Right ventricle myocardium superior (tissue), 1 donor: ENCODE measurements around the gene GOLPH3L. TPM values are rescaled to one million over a fixed set of nuclear protein-coding genes. Genes with fewer than 3 reads are reported as not detected.
"Not testable (repeated sequence)": the region's sequence is repeated elsewhere in the genome, so short reads cannot be mapped to it uniquely, and the experiment has no call there.

Source experiments
- ATAC-seq: fragments of 200-7000 bp; cut with Tn5 transposase; one replicate; pipeline ENCODE4 v1.9.1; 2020; ENCODE audit warnings: mild to moderate bottlenecking; ENCODE audit not compliant: poor library complexity
- DNase-seq: peaks from one replicate; pipeline ENCODE4 v3.0.0-alpha.2; 2020
- intact Hi-C: fragments of 100-400 bp; cut with DNase I; formaldehyde crosslinking; loops from one replicate; pipeline ENCODE4 v1.11.2; 2022
- long read RNA-seq: library from polyadenylated mRNA; unstranded; transcript quantifications from one replicate; pipeline ENCODE4 v2.0.0, GENCODE V29; 2021
- total RNA-seq: library from RNA; stranded (reverse); fragmentation: NEBNext Ultra II Directional; extraction: Animal tissue kit (Norgen Biotek cat#: 25700); gene quantifications from one replicate; pipeline ENCODE4 v1.2.1, GENCODE V29; 2021
- donor health status: DM: no; HTN: yes; CAD: no; lungs with severe emphysema.

GOLPH3L gene
- total RNA-seq = 15.2 TPM
- long read RNA-seq, transcript GOLPH3L-201 (5 exons, 2,999 nt) = major isoform, 11 of 18 reads
- long read RNA-seq, partial matches to known transcripts = 4 of 18 reads
- long read RNA-seq, other reads (novel, unspliced or antisense) = 1 of 18 reads

DNA sequence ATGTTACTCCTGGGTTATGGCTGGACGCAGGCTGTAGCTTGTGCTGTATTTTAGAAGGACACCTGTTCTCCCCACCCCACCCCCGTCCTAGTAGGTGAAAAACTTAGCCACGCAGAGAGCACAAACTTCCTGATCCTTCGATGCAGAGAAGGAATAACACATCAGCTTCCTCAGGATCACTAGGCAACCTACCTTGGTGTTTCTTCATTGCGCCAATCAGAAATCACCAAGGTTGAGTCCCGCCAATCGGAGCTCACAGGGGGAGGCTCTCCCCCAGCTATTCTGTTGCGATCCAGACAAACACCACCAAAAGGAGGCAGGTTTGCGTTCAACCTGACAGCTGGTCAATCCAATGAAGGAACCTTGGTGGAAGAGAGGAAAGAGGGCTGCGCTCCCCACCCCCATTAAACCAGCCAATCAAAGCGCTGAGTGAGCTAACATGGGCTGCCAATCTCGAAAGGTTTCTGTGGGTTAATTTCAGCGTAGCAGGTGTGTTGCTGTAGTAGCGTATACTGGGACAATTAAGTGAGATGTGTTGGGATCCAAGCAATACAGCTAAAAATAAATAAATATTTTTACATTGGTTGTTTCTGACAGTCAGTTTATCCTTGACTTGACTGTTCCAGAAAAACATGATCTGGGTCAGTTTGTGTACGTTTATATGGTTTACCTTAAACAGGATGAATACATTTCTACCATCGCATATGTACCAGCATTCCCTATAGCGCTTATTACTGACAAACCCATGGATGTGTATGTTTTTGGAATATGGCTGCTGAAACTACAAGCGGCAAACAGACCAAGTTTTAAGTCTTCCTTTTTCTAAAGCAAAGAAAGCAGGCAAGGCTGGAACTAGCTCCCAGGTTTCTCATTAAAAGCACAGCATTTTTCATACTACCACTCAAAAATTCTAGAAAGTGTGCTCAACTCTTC is at the start of gene GOLPH3L:
TSS of gene GOLPH3L (minus strand) at position 160 of the 933 bp plus-strand sequence. CDS start 2,316 bp downstream, outside the sequence.
- DNase-seq = peak; percentile 90
- intact Hi-C loops = no loop called here
- peak; percentile 100 for ATAC-seq

DNA sequence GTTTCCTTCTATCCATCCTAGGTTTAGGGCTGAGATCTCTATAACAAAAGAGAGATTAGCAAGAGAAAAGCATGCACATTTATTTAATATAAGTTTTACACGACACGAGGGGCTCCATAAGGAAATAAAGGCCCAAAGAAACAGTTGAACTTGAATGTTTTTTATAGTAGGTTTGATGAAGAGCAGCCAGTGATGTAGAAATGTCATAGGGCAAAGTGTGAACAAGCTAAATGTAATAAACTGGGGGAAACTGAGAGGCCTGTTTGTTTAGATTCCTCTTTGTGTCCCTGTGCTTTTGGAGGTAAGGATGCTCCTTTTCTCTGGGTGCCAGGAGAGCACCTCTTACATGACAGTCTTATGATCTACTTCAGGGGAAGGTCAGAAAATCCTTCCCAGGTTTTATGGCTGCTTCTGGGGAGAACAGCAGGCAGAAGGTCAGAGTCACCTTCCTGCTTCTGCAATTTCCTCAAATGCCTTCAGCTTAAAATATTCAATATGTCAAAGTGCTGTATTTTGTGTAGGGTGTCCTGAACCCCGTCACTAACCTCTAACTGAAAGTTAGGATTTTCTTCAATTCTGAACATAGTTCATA is 33.3 kb upstream of the GOLPH3L start:
- intact Hi-C loops = no loop called here
- ATAC-seq (no peak), DNase-seq (no peak)

DNA sequence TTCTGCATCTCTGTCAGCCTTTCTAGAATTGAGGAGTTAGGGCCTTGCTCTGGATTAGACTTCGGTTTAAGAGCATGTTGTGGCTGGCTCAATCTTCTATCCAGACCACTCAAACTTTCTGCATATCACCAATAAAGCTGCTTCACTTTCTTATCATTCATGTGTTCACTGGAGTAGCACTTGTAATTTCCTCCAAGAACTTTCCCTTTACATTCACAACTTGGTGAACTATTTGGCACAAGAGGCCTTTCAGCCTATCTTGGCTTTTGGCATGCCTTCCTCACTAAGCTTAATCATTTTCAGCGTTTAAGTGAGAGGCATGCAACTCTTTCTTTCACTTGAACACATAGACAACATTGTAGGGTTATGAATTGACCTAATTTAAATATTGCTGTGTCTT is 27.4 kb upstream of the GOLPH3L start:
- no peak for DNase-seq
- intact Hi-C loops = no loop called here
- no peak for ATAC-seq

DNA sequence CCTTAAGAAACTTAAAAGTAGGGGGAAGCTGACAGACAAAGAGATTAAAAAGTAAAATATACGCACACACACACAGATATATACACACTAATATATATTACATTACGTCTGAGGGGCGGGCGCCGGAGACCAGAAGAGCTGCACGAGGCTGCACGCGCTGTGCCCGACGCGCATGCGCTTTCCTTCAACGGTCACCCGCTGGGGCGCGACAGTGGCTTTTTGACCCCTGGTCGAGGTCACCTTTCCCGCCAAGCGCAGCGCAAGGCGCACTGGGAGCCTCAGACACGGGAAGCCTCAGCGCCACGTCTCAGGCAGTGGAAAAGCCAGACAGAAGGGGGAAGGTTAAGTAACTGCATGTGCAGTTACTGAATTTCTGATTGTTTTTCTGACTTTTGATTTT is 23.7 kb upstream of the GOLPH3L start, which contains the start of gene HORMAD1:
TSS of gene HORMAD1 (minus strand) at position 193 of the 400 bp plus-strand sequence. CDS start 1,390 bp downstream, outside the sequence.
- ATAC-seq = no peak
- no peak for DNase-seq
- intact Hi-C loops = no loop called here

DNA sequence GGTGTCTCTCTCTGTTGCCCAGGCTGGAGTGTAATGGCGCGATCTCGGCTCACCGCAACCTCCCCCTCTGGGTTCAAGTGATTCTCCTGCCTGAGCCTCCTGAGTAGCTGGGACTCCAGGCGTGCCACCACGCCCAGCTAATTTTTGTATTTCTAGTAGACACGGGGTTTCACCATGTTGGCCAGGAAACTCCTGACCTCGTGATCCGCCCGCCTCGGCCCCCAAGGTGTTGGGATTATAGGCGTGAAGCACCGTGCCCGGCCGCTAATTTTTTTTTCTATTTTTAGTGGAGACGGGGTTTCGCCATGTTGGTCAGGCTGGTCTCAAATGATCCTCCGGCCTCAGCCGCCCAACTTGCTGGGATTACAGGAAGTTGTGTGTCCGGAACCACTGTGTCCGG is 23.1 kb upstream of the GOLPH3L start:
- intact Hi-C loops = no loop called here
- DNase-seq (no peak), ATAC-seq (no peak)

DNA sequence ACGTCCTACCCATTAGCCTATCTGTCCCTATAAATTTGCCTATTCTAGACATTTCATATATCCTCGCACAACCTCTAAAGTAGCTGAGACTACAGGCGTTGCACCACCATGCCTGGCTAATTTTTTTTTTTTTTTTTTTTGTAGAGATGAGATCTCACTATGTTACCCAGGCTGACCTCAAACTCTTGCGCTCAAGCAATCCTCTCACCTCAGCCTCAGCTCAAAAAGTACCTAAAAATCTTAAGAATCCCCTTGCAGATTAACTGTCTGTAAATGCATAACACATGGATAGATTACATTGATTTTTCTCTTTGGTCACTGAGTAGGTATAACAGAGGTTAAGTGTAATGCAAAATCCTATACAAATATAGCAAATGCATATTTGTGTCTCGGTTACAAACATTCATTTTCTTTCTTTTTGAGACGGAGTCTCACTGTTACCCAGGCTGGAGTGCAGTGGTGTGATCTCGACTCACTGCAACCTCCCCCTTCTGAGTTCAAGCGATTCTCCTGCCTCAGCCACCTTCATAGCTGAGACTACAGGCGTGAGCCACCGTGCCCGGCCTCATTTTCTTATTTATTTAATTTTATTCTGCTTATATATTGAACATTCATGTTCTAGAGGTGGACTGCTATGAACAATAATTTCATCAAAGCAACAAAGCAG is 21.4 kb upstream of the GOLPH3L start:
- no peak for DNase-seq
- ATAC-seq = no peak
- intact Hi-C loops = no loop called here

DNA sequence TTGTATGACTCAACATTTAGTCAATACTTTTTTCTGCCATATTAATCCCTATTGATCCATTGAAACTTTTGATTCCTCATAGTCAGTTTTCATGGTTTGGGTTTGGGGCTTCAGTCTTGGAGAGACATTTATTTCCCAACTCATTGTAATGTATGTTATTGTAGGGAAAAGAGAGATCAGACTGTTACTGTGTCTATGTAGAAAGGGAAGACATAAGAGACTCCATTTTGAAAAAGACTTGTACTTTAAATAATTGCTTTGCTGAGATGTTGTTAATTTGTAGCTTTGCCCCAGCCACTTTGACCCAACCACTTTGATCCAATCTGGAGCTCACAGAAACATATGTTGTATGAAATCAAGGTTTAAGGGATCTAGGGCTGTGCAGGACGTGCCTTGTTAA is 12.1 kb upstream of the GOLPH3L start:
- intact Hi-C loops, DNase-seq, ATAC-seq: not testable (repeated sequence)

DNA sequence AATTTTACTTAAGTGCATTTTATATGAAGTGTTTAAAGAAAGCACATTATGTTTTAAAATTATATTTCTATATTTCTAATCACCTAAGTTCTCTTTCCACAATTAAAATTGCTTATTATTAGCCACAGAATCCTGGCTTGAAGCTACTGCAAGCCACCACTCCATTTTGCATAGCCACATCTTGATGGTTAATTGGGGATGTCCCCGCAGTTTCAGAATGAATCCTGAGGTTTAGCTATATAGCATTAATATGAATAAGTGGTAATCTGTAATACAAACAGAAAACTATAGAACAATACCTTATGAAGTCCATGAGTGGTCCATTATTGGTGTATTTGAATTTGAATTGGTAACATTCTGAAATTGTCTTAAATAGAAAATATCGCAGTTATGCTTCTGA is 11.6 kb upstream of the GOLPH3L start:
- intact Hi-C loops = no loop called here
- DNase-seq (no peak), ATAC-seq (no peak)

DNA sequence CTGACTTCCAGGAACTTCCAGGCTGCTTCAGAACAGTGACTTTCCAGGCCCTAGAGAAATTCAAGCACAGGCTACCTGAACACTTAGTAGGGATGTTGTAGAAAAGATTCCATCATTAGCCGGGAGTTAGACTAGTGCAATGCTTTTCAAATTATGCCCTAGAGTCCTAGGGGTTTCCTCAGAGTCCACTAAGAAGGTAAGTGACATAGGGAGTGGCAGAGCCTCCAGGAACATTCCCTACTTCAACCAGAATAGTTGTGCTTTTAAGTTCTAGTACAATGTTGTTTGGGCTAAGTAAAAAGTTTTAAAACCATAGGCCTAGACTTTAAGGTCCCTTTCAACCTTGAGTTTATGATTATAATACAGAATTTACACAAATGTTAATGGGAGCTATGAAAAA is 9.1 kb upstream of the GOLPH3L start:
- DNase-seq (no peak), ATAC-seq (no peak)
- intact Hi-C loops = no loop called here

DNA sequence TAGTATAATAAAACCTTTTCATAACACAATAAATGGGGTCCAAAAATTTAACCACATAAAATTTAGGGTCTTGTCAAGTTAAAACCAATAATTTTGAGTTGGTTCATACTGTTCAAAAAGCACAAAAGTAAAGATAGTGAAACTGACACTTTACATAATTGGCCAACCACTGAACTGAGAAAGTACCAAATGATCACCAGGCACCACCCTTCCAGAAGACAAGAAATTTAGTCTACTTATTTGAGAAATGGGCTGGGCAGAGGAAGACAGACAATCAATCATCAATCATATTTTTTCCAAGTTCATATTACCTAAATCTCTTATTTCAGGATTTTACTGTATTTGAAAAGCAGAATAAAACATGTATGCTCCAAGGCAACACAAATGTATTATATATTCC is 6.5 kb upstream of the GOLPH3L start:
- ATAC-seq (no peak), DNase-seq (no peak)
- intact Hi-C loops = no loop called here

DNA sequence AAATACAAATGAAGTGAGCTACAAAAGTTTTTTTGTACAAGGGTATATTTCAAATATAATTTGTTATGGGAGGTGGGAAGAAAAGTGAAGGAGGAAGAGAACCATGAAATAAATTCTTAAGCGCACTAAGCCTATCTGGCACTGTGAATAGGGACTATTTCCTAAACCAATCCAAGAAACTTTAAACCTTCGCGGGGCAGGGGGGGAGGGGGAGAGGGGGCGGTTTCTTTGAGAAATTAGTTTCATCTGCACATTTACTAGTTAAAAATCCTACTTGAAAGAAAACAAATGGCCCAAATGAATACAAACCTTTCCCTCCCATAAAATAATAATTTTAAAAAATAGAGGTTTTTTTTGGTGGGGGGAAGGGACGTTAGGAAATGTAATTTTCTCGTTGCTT is 364 bp downstream of the GOLPH3L start:
- DNase-seq (no peak), ATAC-seq (no peak)
- intact Hi-C loops = no loop called here

DNA sequence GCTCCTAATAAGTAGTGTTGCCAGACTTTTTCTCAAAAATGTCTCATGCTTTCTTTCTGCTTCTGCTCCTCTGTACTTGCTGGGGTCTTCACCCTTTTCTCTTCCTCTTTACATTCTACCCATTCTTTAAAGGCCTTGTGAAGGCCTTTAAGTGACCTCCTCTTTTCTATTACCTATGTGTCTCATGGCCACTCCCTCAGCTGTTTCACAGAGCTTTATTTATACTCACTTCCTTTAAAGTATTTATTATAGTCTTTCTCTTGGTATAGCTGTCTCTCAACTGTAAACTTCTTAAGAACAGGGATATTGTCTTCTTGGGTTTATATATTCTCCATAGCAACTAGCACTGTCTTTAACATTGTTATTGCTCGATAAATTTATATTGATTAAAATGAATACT is 792 bp downstream of the GOLPH3L start:
- intact Hi-C loops = no loop called here
- DNase-seq = no peak
- no peak for ATAC-seq

DNA sequence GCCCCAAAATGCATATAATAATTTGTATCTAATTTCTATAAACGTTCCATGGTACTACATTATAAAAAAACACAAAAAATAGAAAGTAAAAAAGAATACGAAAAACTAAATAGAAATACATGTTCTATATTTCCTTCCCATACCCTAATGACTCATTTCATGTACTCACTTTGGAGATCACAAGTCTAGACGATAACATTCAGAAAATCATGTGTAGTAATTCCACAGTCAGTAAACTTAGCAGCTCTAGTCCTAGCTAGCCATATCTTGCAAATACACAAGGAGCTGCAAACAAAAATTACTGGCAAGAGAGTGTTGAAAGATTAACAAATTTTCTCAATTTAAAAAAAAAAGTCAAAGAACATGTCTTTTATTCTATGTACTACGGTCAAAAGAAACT is 1.4 kb downstream of the GOLPH3L start:
- ATAC-seq (no peak), DNase-seq (no peak)
- intact Hi-C loops = no loop called here

DNA sequence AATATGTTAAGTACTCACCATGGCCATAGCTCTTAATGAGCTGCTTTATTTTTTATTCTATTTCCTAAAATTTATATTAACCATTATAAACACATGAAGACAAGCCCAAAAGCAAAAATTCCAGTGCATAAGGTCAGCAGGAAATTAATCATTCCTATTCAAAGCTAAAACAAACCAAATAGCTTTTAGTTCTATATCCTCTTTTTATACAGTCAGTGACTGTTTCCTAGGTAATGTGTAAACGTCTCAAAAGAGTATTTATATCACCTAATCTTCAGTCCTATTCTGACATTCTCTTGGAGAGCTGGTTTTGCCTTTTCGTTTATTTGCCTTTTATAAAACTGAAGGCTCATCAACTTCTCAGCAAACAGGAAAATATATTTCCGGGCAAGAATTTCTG is 4.2 kb downstream of the GOLPH3L start:
- ATAC-seq (no peak), DNase-seq (no peak)
- intact Hi-C loops = no loop called here

DNA sequence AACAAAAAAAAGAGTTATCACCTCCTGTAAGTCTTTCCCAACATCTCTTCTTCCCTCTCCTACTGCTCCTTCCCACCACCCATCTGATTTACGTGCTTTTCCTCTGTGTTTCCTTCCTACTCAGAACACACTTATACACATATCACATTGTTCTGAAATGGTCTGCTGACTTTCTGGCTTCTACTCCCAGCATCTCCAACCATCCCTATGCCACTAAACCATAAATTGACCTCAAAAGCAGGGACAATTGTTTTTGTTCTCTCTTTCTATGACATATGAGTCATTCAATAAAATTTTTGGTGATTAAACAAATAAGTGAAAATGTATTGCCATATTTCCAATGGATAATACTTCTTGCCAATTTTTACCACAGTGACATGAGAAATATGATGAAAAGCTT is 8.2 kb downstream of the GOLPH3L start:
- DNase-seq = no peak
- ATAC-seq = no peak
- intact Hi-C loops = no loop called here

DNA sequence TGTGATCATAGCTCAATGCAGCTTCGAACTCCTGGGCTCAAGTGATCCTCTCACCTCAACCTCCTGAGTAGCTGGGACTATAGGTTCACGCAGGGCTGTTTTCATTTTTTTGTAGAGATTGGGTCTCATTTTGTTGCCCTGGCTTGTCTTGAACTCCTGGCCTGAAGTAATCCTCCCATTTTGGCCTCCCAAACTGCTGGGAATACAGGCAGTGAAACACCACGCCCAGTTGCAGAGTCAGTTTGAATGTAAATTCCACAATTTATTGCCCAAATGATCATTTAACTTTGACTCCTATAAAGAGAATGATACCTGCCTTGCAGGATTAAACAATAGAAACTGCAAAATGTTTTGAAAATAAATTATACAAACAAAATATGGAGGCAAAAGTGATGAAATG is 10.7 kb downstream of the GOLPH3L start:
- intact Hi-C loops = no loop called here
- DNase-seq = no peak
- ATAC-seq = no peak

DNA sequence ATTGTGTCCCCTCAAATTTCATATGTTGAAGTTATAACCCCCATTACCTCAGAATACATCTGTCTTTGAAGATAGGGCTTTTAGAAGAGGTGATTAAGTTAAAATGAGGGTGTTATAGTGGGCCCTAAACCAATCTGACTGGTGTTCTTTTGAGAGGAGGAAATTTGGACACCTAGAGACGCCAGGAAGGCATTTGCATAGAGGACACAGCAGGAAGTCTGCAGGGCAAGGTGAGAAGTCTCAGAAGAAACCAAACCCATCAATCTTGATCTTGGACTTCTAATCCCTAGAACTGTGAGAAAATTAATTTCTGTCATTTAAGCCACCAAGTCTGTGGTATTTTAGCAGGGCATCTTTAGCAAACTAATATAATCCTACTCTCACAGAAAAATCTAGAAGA is 13.0 kb downstream of the GOLPH3L start:
- DNase-seq = no peak
- intact Hi-C loops = no loop called here
- ATAC-seq = no peak

DNA sequence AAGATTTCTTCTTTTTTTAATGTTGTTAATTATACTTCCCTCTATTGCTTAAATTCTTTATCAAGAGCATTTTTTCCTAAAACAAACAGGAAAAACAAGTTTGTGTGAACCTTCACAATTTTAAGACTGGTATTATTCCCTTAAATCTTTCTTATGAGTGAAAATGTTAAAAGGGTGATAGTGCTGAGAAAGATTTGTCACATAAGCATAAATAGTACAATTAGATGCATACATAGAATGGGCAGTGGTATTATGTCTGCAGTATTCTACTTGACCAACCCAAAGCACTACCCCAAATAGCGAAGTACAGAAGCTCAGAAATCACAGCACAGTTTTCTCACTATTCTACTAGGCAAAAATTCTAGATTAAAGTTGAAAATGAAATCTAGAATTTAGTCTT is 18.0 kb downstream of the GOLPH3L start:
- intact Hi-C loops = no loop called here
- DNase-seq (no peak), ATAC-seq (no peak)

DNA sequence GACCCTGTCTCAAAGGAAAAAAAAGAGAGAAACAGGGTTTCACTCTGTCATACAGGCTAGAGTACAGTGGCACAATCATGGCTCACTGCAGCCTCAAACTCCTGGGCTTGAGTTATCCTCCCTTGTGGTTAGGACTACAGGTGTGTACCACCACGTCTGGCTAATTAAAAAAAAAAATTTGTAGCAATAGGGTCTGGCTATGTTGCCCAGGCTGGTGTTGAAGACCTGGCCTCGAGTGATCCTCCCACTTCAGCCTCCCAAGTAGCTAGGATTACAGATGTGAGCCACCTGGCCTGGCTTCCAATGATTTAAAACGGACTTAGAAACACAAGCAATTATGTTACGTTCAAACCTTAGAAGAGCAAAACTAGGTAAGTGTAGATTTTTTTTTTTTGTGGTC is 22.1 kb downstream of the GOLPH3L start:
- ATAC-seq (no peak), DNase-seq (no peak)
- intact Hi-C loops = no loop called here
